HuH-7.5 (cell line): ENCODE measurements around the gene SPECC1.
"Not testable (repeated sequence)": the region's sequence is repeated elsewhere in the genome, so short reads cannot be mapped to it uniquely, and the experiment has no call there.

Source experiments
- DNase-seq: peaks from one replicate; pipeline ENCODE4 v3.0.0; 2011; ENCODE audit warnings: low spot score

Gene SPECC1

DNA sequence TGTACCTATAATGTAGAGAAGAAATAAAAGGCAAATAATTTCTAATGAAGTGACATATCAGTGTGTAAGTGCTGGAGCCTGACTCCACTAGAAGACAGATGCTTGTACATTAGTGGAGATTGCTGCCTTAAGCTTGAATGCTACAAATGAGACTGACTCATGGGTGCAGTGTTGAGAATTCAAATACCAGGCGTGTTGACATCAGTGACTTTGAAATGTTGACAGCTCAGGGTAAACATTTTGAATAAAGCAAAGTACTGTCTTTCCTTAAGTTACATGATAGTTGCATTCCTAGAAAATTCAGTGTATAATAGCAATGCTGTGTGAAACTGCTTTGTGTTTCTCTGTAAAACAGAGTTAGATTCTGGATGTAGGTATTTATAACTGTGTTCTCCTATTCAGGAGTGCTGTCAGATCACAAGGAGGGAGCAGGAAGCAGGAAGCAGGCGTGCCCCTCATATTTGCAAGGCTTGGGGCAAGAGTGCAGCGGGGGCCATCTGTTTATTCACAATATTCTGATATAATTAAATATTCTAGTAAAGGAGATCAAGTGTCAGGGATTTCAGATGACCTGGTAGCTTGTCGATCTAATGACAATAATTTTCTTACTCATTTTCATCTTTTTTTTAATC, 119.0 kb downstream of the SPECC1 start:
- no peak for DNase-seq

- DNase-seq, result no peak
These were observed 124.4 kb downstream of the SPECC1 start for GRCh38 chr17:20133517-20133916.

GRCh38 chr17:20141198-20141972, 132.2 kb downstream of the SPECC1 start:
- no peak for DNase-seq

DNA sequence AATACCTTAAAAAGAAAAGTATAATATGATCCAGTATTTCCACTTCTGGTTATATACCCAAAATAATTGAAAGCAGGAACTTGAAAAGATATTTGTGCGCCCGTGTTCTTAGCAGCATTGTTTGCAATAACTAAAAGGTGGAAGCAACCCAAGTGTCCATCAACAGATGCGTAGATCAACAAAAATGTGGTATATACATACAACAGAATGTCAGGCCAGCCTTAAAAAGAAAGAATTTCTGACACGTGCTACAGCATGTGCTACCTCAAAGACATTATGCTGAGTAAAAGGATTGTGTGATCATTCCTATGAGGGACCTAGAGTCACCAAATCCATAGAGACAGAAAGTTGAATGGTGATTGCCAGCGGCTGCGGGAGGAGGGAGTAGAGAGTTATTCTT, 133.1 kb downstream of the SPECC1 start:
- DNase-seq, result no peak

DNA sequence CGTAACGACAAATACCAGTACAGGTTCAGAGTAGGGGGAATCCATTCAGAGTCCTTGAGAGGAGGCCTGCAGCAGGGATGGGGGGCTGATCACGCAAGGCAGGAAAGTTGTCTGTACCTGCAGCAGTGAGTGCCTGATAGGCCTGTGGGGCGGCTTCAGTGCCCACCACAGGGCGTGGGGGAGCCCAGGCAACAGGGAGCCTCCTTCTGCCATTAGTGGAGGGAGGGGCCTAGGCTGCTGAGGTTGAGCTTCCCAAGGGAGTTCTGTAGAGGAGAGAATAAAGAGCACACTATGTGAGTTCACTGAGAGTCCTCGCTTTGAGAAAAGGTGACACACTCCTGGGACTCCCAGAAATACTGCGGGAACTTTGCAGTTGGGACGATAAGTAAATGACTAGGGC, 134.6 kb downstream of the SPECC1 start:
- DNase-seq, result no peak

DNA sequence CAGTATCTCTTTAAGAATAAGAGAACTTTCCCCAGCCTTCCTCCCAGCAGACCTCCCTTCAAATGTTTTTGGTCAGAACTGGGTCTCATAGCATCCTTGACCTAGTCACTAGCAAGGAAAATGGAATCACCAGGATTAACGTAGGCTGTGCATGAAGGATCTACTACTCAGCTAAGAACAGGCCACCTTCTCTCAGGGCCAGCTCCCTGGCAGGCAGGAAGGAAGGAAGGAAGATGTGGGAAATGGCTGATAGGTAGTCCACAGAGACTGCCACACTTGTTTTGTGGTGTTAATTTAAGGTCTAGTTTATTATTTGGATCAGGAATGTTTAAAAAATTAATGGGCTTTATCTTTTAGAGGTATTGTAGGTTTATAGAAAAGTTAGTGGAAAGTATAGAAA, 136.4 kb downstream of the SPECC1 start:
- DNase-seq, result no peak

GRCh38 chr17:20149251-20149650, 140.1 kb downstream of the SPECC1 start:
- no peak for DNase-seq

- no peak for DNase-seq
These were observed 142.0 kb downstream of the SPECC1 start for GRCh38 chr17:20151174-20151573.

- DNase-seq, result no peak
These were observed 144.1 kb downstream of the SPECC1 start for GRCh38 chr17:20153231-20153630.

DNA sequence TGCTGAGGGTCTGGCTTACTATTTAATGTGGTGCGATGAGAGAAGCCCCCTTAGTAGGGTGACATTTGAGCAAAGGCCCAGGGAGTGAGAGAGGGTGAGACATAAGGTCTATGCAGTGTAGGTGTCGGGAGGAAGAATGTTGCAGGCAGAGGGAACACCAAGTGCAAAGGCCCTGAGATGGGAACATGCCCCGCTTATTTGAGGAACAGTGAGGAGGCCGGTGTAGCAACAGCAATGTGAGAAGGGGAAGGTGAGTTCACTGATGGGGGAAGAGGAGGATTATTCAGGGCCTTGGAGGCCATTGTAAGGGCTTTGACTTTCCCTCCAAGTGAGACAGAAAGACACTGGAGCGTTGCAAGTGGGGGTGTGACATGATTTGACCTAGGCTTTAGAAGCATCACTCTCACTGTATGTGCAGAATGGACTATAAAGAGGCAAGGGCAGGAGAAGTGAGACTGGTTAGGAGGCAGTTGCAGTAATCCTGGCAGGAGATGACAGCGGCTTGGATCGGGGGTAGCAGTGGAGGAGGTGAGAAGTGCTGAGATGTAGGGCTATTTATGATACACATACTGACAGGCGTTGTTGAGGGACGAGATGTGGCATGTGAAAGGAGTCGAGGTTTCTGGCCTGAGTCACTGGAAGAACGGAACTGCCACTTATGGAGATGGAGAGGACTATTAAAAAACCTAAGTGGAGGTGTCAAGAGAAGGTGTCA, 145.3 kb downstream of the SPECC1 start:
- no peak for DNase-seq

DNA sequence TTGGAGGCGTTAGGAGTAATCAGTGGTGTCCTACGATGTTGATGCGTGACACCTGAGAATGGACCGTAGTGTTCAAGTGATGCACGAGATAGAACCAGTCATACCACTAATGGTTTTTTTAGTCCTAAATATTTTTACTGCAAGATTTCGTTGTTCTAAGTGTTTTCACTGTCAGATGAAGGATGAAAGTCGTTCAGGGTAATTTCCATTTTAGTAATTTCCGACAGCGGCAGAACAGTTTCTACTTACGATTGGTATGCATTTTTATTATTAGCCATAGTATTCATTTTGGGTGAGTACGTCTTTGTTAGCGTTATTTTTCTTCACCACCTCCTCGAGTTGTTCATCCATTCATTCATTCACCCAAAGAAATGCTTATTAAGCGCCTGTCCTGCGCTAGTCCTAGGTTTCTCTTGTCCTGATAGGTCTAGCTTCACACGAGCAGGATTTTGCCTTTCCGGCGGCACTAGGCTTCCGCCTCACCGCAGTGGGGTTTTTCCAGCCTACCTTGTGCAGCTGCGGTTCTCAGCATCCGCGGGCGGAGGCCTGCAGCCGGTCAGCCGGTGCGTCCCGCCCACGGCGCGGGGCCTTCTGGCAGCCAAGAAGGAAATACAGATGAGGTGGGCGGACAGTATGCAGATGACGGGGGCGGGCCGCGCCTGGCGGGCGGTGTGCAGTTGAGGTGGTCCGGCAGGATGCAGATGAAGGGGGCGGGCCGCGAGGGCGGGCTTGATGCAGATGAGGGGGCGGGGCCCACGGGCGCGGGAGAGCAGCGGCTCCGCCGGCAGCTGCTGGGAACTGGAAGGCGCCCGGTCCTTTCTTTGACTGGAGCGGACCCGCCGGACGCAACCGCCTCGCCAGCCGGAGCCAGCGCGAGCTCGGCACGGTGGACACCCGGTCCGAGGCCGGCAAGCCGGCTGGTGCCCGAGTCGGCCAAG, 146.4 kb downstream of the SPECC1 start:
- peak; percentile 66 for DNase-seq

DNA sequence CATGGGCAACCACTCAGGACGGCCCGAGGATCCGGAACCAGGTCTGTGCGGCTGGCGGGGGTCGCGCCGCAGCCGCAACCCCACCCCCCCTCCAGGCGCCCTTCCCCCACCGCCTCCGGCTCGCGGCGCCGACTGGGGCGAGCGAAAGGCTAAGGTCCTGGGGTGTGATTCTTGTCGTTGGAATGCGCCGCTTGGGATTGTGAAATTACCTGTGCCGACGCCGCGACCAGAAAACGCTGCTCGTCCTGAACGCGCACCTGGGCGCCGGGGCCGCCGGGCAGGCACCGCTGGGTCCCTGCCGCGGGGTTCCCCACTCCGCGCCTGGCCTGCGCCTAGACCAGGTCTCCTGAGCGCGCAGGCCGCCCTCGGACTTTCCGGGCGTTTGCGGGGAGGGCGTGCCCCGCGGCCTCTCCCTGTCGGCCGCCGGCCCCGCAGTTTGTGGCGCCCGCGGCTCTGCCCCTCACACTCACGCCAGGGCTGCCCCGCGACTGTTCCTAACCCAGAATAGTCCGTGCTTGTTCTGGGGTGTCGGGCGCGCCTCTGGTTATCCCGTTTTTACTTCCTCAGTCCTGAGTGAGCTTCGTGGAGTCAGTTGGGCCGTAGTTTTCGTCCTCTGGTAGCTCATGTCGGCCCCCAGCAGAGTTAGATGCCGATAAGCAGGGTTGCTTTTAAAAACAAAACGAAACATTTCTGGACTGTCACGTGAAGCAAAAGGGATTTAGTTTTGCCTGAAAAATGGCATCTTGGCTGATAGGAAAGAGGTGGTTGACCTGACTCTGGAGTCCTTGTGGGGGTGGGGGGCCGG, 147.2 kb downstream of the SPECC1 start:
- DNase-seq, result peak; percentile 31

GRCh38 chr17:20157001-20157310, 147.8 kb downstream of the SPECC1 start:
- no peak for DNase-seq

GRCh38 chr17:20158580-20158979, 149.4 kb downstream of the SPECC1 start:
- DNase-seq, result no peak

DNA sequence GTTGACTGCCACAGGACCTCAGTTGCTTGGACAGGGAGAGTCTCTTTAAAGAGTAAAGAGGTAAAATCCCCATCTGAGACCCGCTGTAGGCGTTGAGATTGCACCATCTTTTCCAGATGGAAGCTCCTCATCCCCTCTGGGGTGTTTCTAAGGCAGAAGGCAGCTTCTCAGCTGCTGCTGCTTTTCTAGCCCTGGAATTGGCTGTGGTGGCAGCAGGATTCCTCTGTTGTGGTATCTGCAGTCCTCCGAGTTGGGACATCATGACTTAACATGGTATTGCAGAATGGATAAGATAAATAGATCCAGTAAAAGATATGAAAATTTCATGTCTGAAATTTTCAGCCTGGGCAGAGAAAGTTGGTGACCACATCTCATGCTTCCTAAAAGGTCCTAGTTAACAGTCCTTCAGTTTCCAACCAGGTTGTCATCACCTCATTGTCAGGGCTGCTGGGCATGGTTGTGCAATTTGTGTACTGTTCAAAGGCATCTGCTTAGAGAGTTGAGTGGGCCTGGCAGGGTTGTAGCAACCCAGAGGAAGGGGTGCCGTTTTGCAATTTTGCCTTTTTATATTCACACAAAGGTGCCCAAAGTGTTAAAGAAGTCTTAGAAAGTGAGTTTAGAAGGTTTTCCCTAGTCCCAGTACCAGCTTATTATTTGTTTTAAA, 150.4 kb downstream of the SPECC1 start:
- no peak for DNase-seq

DNA sequence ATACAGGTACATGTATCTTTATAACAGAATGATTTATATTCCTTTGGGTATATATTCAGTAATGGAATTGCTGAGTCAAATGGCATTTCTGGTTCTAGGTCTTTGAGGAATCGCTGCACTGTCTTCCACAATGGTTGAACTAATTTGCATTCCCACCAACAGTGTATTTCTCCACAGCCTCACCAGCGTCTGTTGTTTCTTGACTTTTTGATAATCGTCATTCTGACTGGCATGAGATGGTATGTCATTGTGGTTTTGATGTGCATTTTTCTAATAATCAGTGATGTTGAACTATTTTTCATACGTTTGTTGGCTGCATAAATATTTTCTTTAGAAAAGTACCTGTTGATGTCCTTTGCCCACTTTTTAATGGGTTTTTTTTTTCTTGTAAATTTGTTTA, 156.4 kb downstream of the SPECC1 start:
- not testable (repeated sequence) for DNase-seq

DNA sequence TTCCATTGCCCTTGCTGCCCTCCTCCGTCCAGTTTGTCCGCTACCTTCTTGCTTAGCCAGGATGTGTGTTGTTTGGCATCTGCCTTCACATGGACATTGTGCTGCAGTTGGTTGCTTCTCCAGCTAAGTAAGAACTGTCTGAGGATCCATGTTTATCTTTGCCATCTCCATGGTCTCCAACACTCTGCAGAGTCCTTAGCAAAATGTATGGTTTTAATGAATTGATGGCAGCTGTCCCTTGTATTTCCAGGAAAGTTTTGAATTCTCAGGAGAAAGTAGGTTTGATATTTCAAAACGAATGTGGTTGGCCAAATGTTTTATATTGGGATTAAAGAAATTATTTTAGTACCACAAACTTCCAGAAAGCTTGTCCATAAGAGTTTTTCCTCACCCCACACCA, 160.9 kb downstream of the SPECC1 start:
- DNase-seq, result no peak

DNA sequence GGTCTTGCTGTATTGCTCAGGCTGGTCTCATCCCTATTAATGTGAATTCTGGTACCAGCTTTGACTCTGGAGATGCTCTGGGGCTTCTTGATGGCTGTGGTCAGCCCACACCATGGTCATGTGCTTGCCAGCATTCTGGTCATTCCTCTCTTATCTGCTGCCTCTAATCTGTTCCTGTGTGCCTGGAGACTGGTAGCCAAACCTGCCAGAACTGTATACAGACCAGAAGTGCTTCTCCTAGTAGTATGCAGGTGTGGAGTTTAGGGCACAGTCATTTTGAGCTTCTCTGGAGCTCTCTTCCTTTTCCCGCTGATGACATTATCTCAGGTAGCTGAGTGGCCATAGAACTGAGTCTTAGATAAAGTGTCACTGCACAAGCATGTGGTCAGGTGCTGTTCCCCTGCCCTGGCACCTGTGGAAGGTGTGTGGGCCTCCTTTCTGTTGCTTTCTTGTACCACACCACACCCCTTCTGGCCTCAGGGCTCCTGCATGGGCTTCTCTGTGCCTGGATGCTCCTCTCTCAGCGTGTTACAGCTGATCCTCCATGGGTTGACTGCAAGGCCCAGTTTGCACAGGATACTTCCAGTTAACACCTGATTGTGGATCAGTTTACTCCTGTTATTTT, 162.7 kb downstream of the SPECC1 start:
- no peak for DNase-seq

GRCh38 chr17:20172376-20172775, 163.2 kb downstream of the SPECC1 start:
- DNase-seq, result no peak

DNA sequence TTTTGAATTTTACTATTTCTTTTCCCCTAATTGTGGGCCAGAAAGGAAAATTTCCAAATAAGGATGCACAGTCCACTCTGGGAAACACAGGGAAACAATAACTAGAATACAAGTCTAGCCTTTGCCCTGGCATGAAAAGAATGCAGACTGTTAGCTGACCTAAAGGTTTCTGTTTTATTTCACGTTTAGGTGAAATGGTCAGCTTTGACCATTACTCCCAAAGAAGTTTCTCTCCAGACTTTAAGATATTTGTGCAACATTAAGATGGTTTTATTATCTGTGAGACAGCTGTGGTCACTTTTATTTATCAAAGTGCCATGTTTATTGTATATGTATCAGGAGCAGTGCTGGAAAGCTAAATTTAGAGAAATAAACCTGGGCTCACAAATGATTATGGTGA, 163.9 kb downstream of the SPECC1 start:
- no peak for DNase-seq
